IMR-90 (cell line): ENCODE data around the gene UBA1. TPM values are rescaled to one million over a fixed set of nuclear protein-coding genes. Genes with fewer than 3 reads are reported as not detected.

Experiments
- ATAC-seq: fragments of 200-7000 bp; cut with Tn5 transposase; 2 replicates; pipeline ENCODE4 v1.9.1; 2020; ENCODE audit warnings: low read depth, mild to moderate bottlenecking, moderate library complexity
- BruUV-seq: library from RNA; stranded (reverse); fragments of 400-500 nt; replicated peaks from 2 replicates; lab custom pipeline; 2021; lab: Mats Ljungman, UMichigan
- CTCF ChIA-PET: fragments of 300-600 bp; formaldehyde crosslinking; extraction: SDS; loops from one replicate; lab custom pipeline; 2021; ENCODE audit warnings: antibody characterized with exemption; lab: Yijun Ruan, JAX
- POLR2A ChIA-PET: fragments of 300-600 bp; sonication (Branson Sonifier 250); formaldehyde crosslinking; loops from one replicate; lab custom pipeline; 2022; ENCODE audit warnings: antibody characterized with exemption; ENCODE audit not compliant: unreplicated experiment; lab: Charles Lee
- DNase-seq: peaks from one replicate; pipeline ENCODE4 v3.0.0; 2013
- H2AFZ ChIP-seq: replicated peaks from 2 replicates; pipeline ENCODE3; 2013; ENCODE audit warnings: low read length, mild to moderate bottlenecking; ENCODE audit not compliant: poor library complexity
- H2AK5ac ChIP-seq: 2 replicates; pipeline ENCODE4 v1.6.1; 2013; ENCODE audit warnings: low read depth, low read length, inconsistent platforms
- H2AK9ac ChIP-seq: replicated peaks from 2 replicates; pipeline ENCODE3; 2013; ENCODE audit warnings: mild to moderate bottlenecking, low read depth, low read length, moderate library complexity; ENCODE audit not compliant: poor library complexity
- H2BK120ac ChIP-seq: 2 replicates; pipeline ENCODE4 v1.6.1; 2013; ENCODE audit warnings: low read depth, low read length, inconsistent platforms
- H2BK15ac ChIP-seq: 3 replicates; pipeline ENCODE4 v1.6.1; 2013; ENCODE audit warnings: low read depth, low read length, inconsistent platforms
- H2BK20ac ChIP-seq: 2 replicates; pipeline ENCODE4 v1.6.1; 2013; ENCODE audit warnings: low read depth, mild to moderate bottlenecking, inconsistent platforms, low read length, moderate library complexity
- H2BK5ac ChIP-seq: 2 replicates; pipeline ENCODE4 v1.6.1; 2013; ENCODE audit warnings: mild to moderate bottlenecking, low read depth, low read length, inconsistent platforms; ENCODE audit not compliant: poor library complexity, severe bottlenecking
- H3K14ac ChIP-seq: replicated peaks from 2 replicates; pipeline ENCODE4 v1.6.1; 2013; ENCODE audit warnings: low read depth, low read length, inconsistent platforms
- H3K18ac ChIP-seq: 2 replicates; pipeline ENCODE4 v1.6.1; 2013; ENCODE audit warnings: low read depth, low read length, control low read depth
- H3K23ac ChIP-seq: 2 replicates; pipeline ENCODE4 v1.6.1; 2013; ENCODE audit warnings: low read depth, low read length, inconsistent platforms
- H3K27ac ChIP-seq: 2 replicates; pipeline ENCODE4 v1.5.1; 2013; ENCODE audit warnings: mild to moderate bottlenecking, control low read depth, low read length; ENCODE audit not compliant: insufficient read depth
- H3K27me3 ChIP-seq: 2 replicates; pipeline ENCODE4 v1.6.1; 2013; ENCODE audit warnings: low read length; ENCODE audit not compliant: control insufficient read depth, insufficient read depth
- H3K36me3 ChIP-seq: 2 replicates; pipeline ENCODE4 v1.6.1; 2013; ENCODE audit warnings: low read length, mixed read lengths; ENCODE audit not compliant: control insufficient read depth, insufficient read depth
- H3K4ac ChIP-seq: 2 replicates; pipeline ENCODE4 v1.6.1; 2013; ENCODE audit warnings: low read depth, low read length, inconsistent platforms
- H3K4me1 ChIP-seq: 2 replicates; pipeline ENCODE4 v1.6.1; 2013; ENCODE audit warnings: low read length, mixed read lengths; ENCODE audit not compliant: control insufficient read depth, insufficient read depth
- H3K4me2 ChIP-seq: 2 replicates; pipeline ENCODE4 v1.6.1; 2013; ENCODE audit warnings: low read depth, mild to moderate bottlenecking, control low read depth, low read length, moderate library complexity
- H3K4me3 ChIP-seq: 2 replicates; pipeline ENCODE4 v1.5.1; 2013; ENCODE audit warnings: low read depth, mild to moderate bottlenecking, control low read depth, low read length, moderate library complexity; ENCODE audit not compliant: insufficient read depth
- H3K56ac ChIP-seq: 2 replicates; pipeline ENCODE4 v1.6.1; 2013; ENCODE audit warnings: low read length, inconsistent platforms; ENCODE audit not compliant: insufficient read depth; ENCODE audit errors: extremely low read depth
- H3K79me1 ChIP-seq, 2 experiments: 2 replicates each; pipeline ENCODE4 v1.6.1; 2013; ENCODE audit warnings: low read length in 2 of 2, inconsistent platforms in 1 of 2, low read depth in 1 of 2
- H3K9ac ChIP-seq: 2 replicates; pipeline ENCODE4 v1.6.1; 2013; ENCODE audit warnings: low read depth, low read length, control low read depth
- H3K9me1 ChIP-seq: 2 replicates; pipeline ENCODE4 v1.6.1; 2013; ENCODE audit warnings: low read length, inconsistent platforms; ENCODE audit not compliant: insufficient read depth
- H3K9me3 ChIP-seq: 2 replicates; pipeline ENCODE4 v1.6.1; 2013; ENCODE audit warnings: low read length; ENCODE audit not compliant: control insufficient read depth, insufficient read depth
- H4K20me1 ChIP-seq: 2 replicates; pipeline ENCODE4 v1.6.1; 2013; ENCODE audit warnings: low read length, inconsistent platforms; ENCODE audit not compliant: insufficient read depth
- H4K5ac ChIP-seq: 2 replicates; pipeline ENCODE4 v1.6.1; 2013; ENCODE audit warnings: mild to moderate bottlenecking, low read depth, low read length, control low read depth
- H4K8ac ChIP-seq, 2 experiments: 2 replicates each; pipeline ENCODE4 v1.6.1; 2013; ENCODE audit warnings: low read depth in 2 of 2, low read length in 2 of 2, control low read depth in 1 of 2, inconsistent platforms in 1 of 2
- H4K91ac ChIP-seq: 2 replicates; pipeline ENCODE4 v1.6.1; 2013; ENCODE audit warnings: low read depth, low read length, inconsistent platforms; ENCODE audit not compliant: insufficient read depth
- BHLHE40 ChIP-seq: fragments of 150-350 bp; IDR thresholded peaks from 2 replicates; pipeline ENCODE4 v1.6.1; 2016; ENCODE audit warnings: mild to moderate bottlenecking, low read depth, low read length
- CTCF ChIP-seq: conservative IDR thresholded peaks from 2 replicates; pipeline ENCODE4 v1.5.1; 2012; ENCODE audit warnings: mild to moderate bottlenecking, low read depth, low read length, improper control_type of control experiment
- FOS ChIP-seq: fragments of 150-350 bp; IDR thresholded peaks from 2 replicates; pipeline ENCODE4 v1.6.1; 2016; ENCODE audit warnings: low read depth, low read length
- MAFK ChIP-seq: IDR thresholded peaks from 2 replicates; pipeline ENCODE4 v1.6.1; 2012; ENCODE audit warnings: low read depth, low read length, improper control_type of control experiment
- MAZ ChIP-seq: IDR thresholded peaks from 2 replicates; pipeline ENCODE4 v1.6.1; 2012; ENCODE audit warnings: low read depth, mild to moderate bottlenecking, low read length, improper control_type of control experiment, moderate library complexity, borderline replicate concordance
- MXI1 ChIP-seq: IDR thresholded peaks from 2 replicates; pipeline ENCODE4 v1.6.1; 2012; ENCODE audit warnings: low read depth, mild to moderate bottlenecking, low read length, moderate library complexity, borderline replicate concordance
- POLR2A ChIP-seq: IDR thresholded peaks from 2 replicates; pipeline ENCODE4 v1.6.1; 2012; ENCODE audit warnings: mild to moderate bottlenecking, low read depth, low read length
- RCOR1 ChIP-seq: IDR thresholded peaks from 2 replicates; pipeline ENCODE4 v1.6.1; 2012; ENCODE audit warnings: mild to moderate bottlenecking, low read length, improper control_type of control experiment; ENCODE audit not compliant: insufficient replicate concordance
- RFX5 ChIP-seq: IDR thresholded peaks from 2 replicates; pipeline ENCODE4 v1.8.0; 2012; ENCODE audit warnings: low read depth, mild to moderate bottlenecking, low read length, moderate library complexity
- WGBS, 2 experiments: methylation state at CpG; one replicate each; pipeline versions ENCODE4 v1.1.5 to v1.1.7; 2013; ENCODE audit warnings: missing lambda C conversion rate in 2 of 2; ENCODE audit not compliant: insufficient read length in 1 of 2; ENCODE audit errors: extremely low coverage in 2 of 2; 5-methylcytosine and 5-hydroxymethylcytosine counted together
- dilution Hi-C: fragments of 300-500 bp; cut with HindIII; formaldehyde crosslinking; loops from one replicate; pipeline ENCODE4 v1.14.3; 2018; ENCODE audit warnings: low sequenced_read_pairs; ENCODE audit not compliant: unreplicated experiment
- in situ Hi-C: fragments of 300-500 bp; cut with MboI; formaldehyde crosslinking; loops from 3 replicates; pipeline ENCODE4 v1.14.3; 2019; ENCODE audit warnings: low sequenced_read_pairs, inconsistent platforms, mixed read lengths
- intact Hi-C: fragments of 100-400 bp; cut with micrococcal nuclease; formaldehyde crosslinking; loops from 2 replicates; pipeline ENCODE4 v1.10.0; 2022
- polyA plus RNA-seq, 3 experiments: library from polyadenylated mRNA; depleted of rRNA; stranded (reverse); fragments of >200 nt; gene quantifications; 2 replicates each; pipeline ENCODE4 v1.2.3, GENCODE V29; 2012; ENCODE audit warnings: low replicate concordance in 1 of 3
- total RNA-seq: library from RNA; depleted of rRNA; stranded (reverse); fragments of >200 nt; gene quantifications from 2 replicates; pipeline ENCODE4 v1.2.3, GENCODE V29; 2012

UBA1 gene
- total and polyA plus RNA-seq, 2 of the 4 experiments (the other 2 are of a cell fraction): 299 to 343 TPM

GRCh38 chrX:47168495-47169073 lies 25.0 kb upstream of the UBA1 start:
- Histone ChIP-seq H3K4me3 (no peak overlapping the region), H3K27ac (no peak overlapping the region), H3K18ac (no peak overlapping the region), H2BK5ac (no peak overlapping the region), H3K14ac (no peak overlapping the region), H4K8ac (no peak overlapping the region), H3K4me2 (no peak overlapping the region), H2AK9ac (no peak overlapping the region), H3K23ac (no peak overlapping the region), H3K4ac (no peak overlapping the region), H4K5ac (no peak overlapping the region), H2BK15ac (no peak overlapping the region), H3K9ac (no peak overlapping the region), H2AK5ac (no peak overlapping the region), H3K27me3 (peaks cover 8% of the 10 kb centered on the region; the same call in 1 of the 2 replicates), H3K79me1 (peaks cover 0 to 11% of the 10 kb centered on the region in 2 experiments; a peak in 1 of 4 replicates), H3K9me3 (no peaks in the 10 kb centered on the region), H3K9me1 (0 out of 2 replicates have a peak, but pooled peaks cover 4% of the 10 kb centered on the region), H2AFZ (no peak overlapping the region), H3K56ac (no peak overlapping the region), H4K91ac (no peak overlapping the region), H3K36me3 (peaks cover 22% of the 10 kb centered on the region), H2BK20ac (no peak overlapping the region), H3K4me1 (no peaks in the 10 kb centered on the region), H4K20me1 (peaks cover 25% of the 10 kb centered on the region), H2BK120ac (no peak overlapping the region)
- BruUV-seq: no TSS peak
- dilution Hi-C loops (no loop called here), in situ Hi-C loops (no loop called here), intact Hi-C loops (no loop called here)
- DNase-seq (no peak), ATAC-seq (no peak)
- CTCF ChIA-PET: no interaction called here
- 80% methylated on average over 5 of the region's 6 CpGs; no CpG with 5 or more reads in 1 of the 2 experiments for WGBS, 2 experiments
- POLR2A ChIA-PET: no interaction called here
- TF ChIP-seq CTCF (no peak), BHLHE40 (no peak), MAZ (no peak), FOS (no peak), RFX5 (no peak), POLR2A (no peak), RCOR1 (no peak), MAFK (no peak), MXI1 (no peak)
